CD4-positive, alpha-beta T cell (primary cell): ENCODE measurements around the gene LZTFL1. TPM values are rescaled to one million over a fixed set of nuclear protein-coding genes. Genes with fewer than 3 reads are reported as not detected.

Source experiments
- ATAC-seq: fragments of 200-7000 bp; cut with Tn5 transposase; one replicate; pipeline ENCODE4 v1.10.0; 2022; ENCODE audit warnings: mild to moderate bottlenecking; ENCODE audit not compliant: poor library complexity
- CTCF ChIA-PET: fragments of 350-600 bp; sonication (Branson Sonifier 250); formaldehyde crosslinking; loops from one replicate; lab custom pipeline; 2021; ENCODE audit warnings: antibody characterized with exemption, inconsistent platforms; lab: Charles Lee
- POLR2A ChIA-PET: fragments of 350-600 bp; sonication (Branson Sonifier 250); formaldehyde crosslinking; loops from one replicate; lab custom pipeline; 2021; ENCODE audit warnings: antibody characterized with exemption, inconsistent platforms; lab: Charles Lee
- DNase-seq, 14 experiments: peaks; one replicate each; pipeline ENCODE4 v3.0.0-alpha.2; 2013 to 2020; ENCODE audit warnings: mixed read lengths in 2 of 14
- H3K27ac ChIP-seq, 2 donors: one replicate each; pipeline versions ENCODE4 v1.5.1 to v1.7.0; 2013; ENCODE audit warnings: low read length in 2 of 2, low read depth in 1 of 2, mild to moderate bottlenecking in 1 of 2
- H3K27me3 ChIP-seq, 2 experiments: 1 replicate in 1 of 2; 2 replicates in 1 of 2; pipeline versions ENCODE4 v1.6.1 to v1.7.0; 2013; ENCODE audit warnings: low read length in 2 of 2, control low read depth in 1 of 2, mild to moderate bottlenecking in 1 of 2, moderate library complexity in 1 of 2; ENCODE audit not compliant: insufficient read depth in 2 of 2, control insufficient read depth in 1 of 2
- H3K36me3 ChIP-seq: one replicate; pipeline ENCODE4 v1.6.1; 2013; ENCODE audit warnings: low read length, control low read depth; ENCODE audit not compliant: insufficient read depth
- H3K4me1 ChIP-seq: one replicate; pipeline ENCODE4 v1.6.1; 2013; ENCODE audit warnings: low read length, control low read depth; ENCODE audit not compliant: insufficient read depth
- H3K4me3 ChIP-seq: one replicate; pipeline ENCODE4 v1.5.1; 2013; ENCODE audit warnings: mild to moderate bottlenecking, low read length, moderate library complexity
- H3K9me3 ChIP-seq, 2 experiments: 1 replicate in 1 of 2; 2 replicates in 1 of 2; pipeline versions ENCODE4 v1.6.1 to v1.7.0; 2013; ENCODE audit warnings: low read length in 2 of 2, mild to moderate bottlenecking in 2 of 2, control low read depth in 1 of 2, moderate library complexity in 1 of 2; ENCODE audit not compliant: control insufficient read depth in 1 of 2, insufficient read depth in 1 of 2
- H3K27ac Mint-ChIP-seq: one replicate; pipeline ENCODE4 v1.8.0; 2020; ENCODE audit warnings: mixed read lengths
- H3K27me3 Mint-ChIP-seq: one replicate; pipeline ENCODE4 v1.8.0; 2021; ENCODE audit warnings: mixed read lengths
- H3K36me3 Mint-ChIP-seq: one replicate; pipeline ENCODE4 v1.8.0; 2021; ENCODE audit warnings: low read depth, mixed read lengths
- H3K4me1 Mint-ChIP-seq: one replicate; pipeline ENCODE4 v1.8.0; 2021; ENCODE audit warnings: low read depth, mixed read lengths
- H3K4me3 Mint-ChIP-seq: one replicate; pipeline ENCODE4 v1.8.0; 2020; ENCODE audit warnings: mild to moderate bottlenecking, mixed read lengths
- H3K9me3 Mint-ChIP-seq: one replicate; pipeline ENCODE4 v1.8.0; 2020; ENCODE audit warnings: mixed read lengths
- intact Hi-C, 2 experiments: fragments of 100-400 bp; cut with DNase I in 1 of 2; cut with micrococcal nuclease in 1 of 2; formaldehyde crosslinking; loops; one replicate each; pipeline versions ENCODE4 v1.15.1 to v1.9.0; 2023 to 2025; cut with DNase I, micrococcal nuclease
- total RNA-seq, 174 experiments: library from RNA in 2 of 174; stranded (reverse) in 2 of 174; gene quantifications; one replicate each; pipeline ENCODE4 v1.2.3 and lab custom pipeline; 2021 to 2026
- TF ChIP-seq, protein P1 (sequence below): fragments of 200-600 bp; IDR thresholded peaks from one replicate; pipeline ENCODE4 v1.8.0; 2022; ENCODE audit warnings: antibody characterized with exemption, mild to moderate bottlenecking

The LZTFL1 gene
- total RNA-seq, 2 experiments from 2014 or later = 9.6 to 10.0 TPM

DNA sequence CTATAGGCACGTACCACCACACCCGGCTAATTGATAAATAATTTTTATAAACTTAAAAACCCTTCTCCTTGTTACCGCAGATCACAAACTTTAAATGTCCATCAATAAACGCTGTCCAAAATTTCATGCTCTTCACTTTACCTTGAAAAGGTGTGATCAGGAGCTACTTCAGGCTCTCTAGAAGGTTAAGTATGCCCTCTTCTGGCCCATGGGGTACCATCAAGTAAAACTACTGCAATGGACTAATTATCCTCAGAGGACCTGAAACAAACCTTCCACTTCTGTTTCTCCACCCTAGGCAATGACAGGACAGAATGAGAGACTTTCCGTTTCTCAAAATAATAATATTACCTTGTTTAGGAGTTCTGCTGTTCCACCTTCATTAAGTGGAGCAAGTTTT, 9.2 kb downstream of the LZTFL1 start:
- H3K36me3 Mint-ChIP-seq = peaks cover 71% of the 10 kb centered on the region
- TF ChIP-seq, protein P1, sequence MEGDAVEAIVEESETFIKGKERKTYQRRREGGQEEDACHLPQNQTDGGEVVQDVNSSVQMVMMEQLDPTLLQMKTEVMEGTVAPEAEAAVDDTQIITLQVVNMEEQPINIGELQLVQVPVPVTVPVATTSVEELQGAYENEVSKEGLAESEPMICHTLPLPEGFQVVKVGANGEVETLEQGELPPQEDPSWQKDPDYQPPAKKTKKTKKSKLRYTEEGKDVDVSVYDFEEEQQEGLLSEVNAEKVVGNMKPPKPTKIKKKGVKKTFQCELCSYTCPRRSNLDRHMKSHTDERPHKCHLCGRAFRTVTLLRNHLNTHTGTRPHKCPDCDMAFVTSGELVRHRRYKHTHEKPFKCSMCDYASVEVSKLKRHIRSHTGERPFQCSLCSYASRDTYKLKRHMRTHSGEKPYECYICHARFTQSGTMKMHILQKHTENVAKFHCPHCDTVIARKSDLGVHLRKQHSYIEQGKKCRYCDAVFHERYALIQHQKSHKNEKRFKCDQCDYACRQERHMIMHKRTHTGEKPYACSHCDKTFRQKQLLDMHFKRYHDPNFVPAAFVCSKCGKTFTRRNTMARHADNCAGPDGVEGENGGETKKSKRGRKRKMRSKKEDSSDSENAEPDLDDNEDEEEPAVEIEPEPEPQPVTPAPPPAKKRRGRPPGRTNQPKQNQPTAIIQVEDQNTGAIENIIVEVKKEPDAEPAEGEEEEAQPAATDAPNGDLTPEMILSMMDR = peak; percentile 11
- no peak overlapping the region for H3K27ac Mint-ChIP-seq
- Histone ChIP-seq H3K9me3 (no peaks in the 10 kb centered on the region), H3K4me1 (no peaks in the 10 kb centered on the region), H3K36me3 (peaks cover 33% of the 10 kb centered on the region), H3K27me3 (no peaks in the 10 kb centered on the region), H3K4me3 (no peak overlapping the region), H3K27ac (no peak overlapping the region)
- no peaks in the 10 kb centered on the region for H3K4me1 Mint-ChIP-seq
- ChIA-PET CTCF (no interaction called here), POLR2A (interaction anchor here (1.1 kb wide), 1 partner anchor 10 kb away, joined by 3 read pairs; the partner anchor contains the start of gene LZTFL1)
- peak in 2 of 14 experiments; percentile 20 to 27 for DNase-seq
- ATAC-seq = no peak
- intact Hi-C loops = no loop called here
- H3K4me3 Mint-ChIP-seq = no peak overlapping the region
- H3K27me3 Mint-ChIP-seq = no peaks in the 10 kb centered on the region
- H3K9me3 Mint-ChIP-seq = no peaks in the 10 kb centered on the region

DNA sequence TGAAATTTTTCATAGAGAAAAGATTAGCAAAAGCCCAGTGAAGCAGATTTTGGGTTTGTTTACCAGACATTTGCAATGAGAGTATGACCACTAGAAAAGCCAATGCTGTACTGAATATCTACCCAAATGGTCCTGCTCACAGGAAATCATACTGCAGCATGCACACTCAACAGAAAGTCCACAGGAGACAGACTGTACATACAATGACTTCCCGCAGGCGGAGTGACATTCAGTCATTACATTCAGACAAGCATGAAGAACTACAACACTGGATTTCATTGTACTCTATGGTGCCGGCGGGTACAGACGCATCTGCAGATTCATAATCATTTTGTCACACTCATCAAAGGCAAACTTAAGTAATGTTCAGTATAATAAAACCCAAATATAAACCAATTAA, 11.8 kb downstream of the LZTFL1 start:
- H3K4me3 Mint-ChIP-seq = no peak overlapping the region
- H3K9me3 Mint-ChIP-seq = no peaks in the 10 kb centered on the region
- Histone ChIP-seq H3K27ac (no peak overlapping the region), H3K27me3 (no peaks in the 10 kb centered on the region), H3K9me3 (no peaks in the 10 kb centered on the region), H3K36me3 (peaks cover 26% of the 10 kb centered on the region), H3K4me1 (no peaks in the 10 kb centered on the region), H3K4me3 (no peak overlapping the region)
- no peak for ATAC-seq
- DNase-seq = no peak
- H3K27ac Mint-ChIP-seq = no peak overlapping the region
- ChIA-PET POLR2A (no interaction called here), CTCF (interaction anchor here (0.7 to 1.0 kb wide), 2 partner anchors 11 to 54 kb away, joined by 3 to 4 read pairs; no protein-coding TSS in a partner anchor)
- peaks cover 75% of the 10 kb centered on the region for H3K36me3 Mint-ChIP-seq
- H3K27me3 Mint-ChIP-seq = no peaks in the 10 kb centered on the region
- TF ChIP-seq, protein P1 = no peak
- intact Hi-C loops = no loop called here
- H3K4me1 Mint-ChIP-seq = peaks cover 5% of the 10 kb centered on the region

DNA sequence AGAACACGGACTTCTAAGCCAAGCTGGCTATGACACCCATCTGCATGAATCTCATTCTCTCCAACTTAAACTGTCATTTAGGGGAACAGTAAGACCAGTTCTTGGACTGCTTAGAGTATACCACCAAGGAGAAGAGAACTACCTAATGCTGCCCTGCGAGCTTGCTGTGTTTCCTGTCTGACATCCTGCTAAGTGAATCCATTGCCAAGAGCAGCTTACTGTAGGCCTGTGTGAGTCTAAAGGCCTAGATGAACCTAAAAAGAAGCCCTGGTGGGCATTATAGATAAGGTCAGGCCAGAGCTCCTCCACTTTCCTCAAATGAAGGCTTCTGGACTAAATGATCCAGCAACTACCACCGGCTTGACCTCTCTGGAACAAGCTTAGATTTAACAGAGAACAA, 15.0 kb downstream of the LZTFL1 start:
- Histone ChIP-seq H3K4me1 (no peaks in the 10 kb centered on the region), H3K36me3 (peaks cover 14% of the 10 kb centered on the region), H3K27me3 (no peaks in the 10 kb centered on the region), H3K4me3 (no peak overlapping the region), H3K9me3 (no peaks in the 10 kb centered on the region), H3K27ac (no peak overlapping the region)
- ChIA-PET CTCF (no interaction called here), POLR2A (interaction anchor here (0.8 to 1.6 kb wide), 2 partner anchors 8 to 16 kb away, joined by 3 read pairs; partner anchors contain the start of gene LZTFL1)
- TF ChIP-seq, protein P1 = no peak
- no peaks in the 10 kb centered on the region for H3K9me3 Mint-ChIP-seq
- DNase-seq = no peak
- no peak overlapping the region for H3K27ac Mint-ChIP-seq
- intact Hi-C loops = no loop called here
- no peaks in the 10 kb centered on the region for H3K27me3 Mint-ChIP-seq
- no peak overlapping the region for H3K4me3 Mint-ChIP-seq
- no peak for ATAC-seq
- H3K4me1 Mint-ChIP-seq = peaks cover 5% of the 10 kb centered on the region
- H3K36me3 Mint-ChIP-seq = peaks cover 70% of the 10 kb centered on the region
